ENCODE measurements around the gene TRMT61B.

TRMT61B gene

GRCh38 chr2:28810384-28811285, 59.5 kb downstream of the TRMT61B start, which contains the start of gene SPDYA:
TSS of gene SPDYA (plus strand) at chr2:28810834. CDS start at chr2:28816015, 5,181 bp downstream.
- peak within 1 kb of the TSS; percentile 66 for H3K4me3 ChIP-seq (ENCODE audit: low read length)
- peak; percentile 44 for DNase-seq (ENCODE audit: low read depth)
- no peak for TF ChIP-seq CTCF (conservative IDR thresholded peaks at IDR 0.05; ENCODE audit: low read length)

DNA sequence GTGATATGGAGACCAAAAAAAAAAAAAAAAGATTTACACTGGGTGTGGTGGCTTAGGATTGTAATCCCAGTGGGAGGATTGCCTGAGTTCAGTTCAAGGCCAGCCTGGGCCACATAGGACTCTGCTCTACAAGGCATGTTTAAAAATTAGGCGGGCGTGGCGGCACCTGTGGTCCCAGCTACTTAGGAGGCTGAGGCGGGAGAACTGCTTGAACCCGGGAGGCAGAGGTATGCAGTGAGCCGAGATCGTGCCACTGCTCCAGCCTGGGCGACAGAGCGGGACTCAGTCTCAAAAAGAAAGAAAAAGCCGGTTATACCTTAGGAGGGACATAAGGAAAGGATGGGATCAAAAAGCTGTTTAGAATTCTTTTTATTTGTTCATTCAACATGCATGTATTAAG, 60.2 kb downstream of the TRMT61B start:
- DNase-seq (ENCODE audit: low read depth): no peak
- H3K4me3 ChIP-seq (ENCODE audit: low read length): peak overlapping the region; percentile 66

GRCh38 chr2:28802975-28803429, 67.1 kb downstream of the TRMT61B start:
- no peak overlapping the region for H3K4me3 ChIP-seq (ENCODE audit: low read length)
- TF ChIP-seq CTCF (conservative IDR thresholded peaks at IDR 0.05; ENCODE audit: low read length): no peak
- DNase-seq (ENCODE audit: low read depth): peak; percentile 33

More for the DNA sequence above, 60.2 kb downstream of the TRMT61B start:
- TF ChIP-seq CTCF (conservative IDR thresholded peaks at IDR 0.05; ENCODE audit: low read length): no peak

- peak; percentile 13 for DNase-seq (ENCODE audit: low read depth)
Measured at GRCh38 chr2:28801726-28802125, 68.4 kb downstream of the TRMT61B start.

More at GRCh38 chr2:28801726-28802125, 68.4 kb downstream of the TRMT61B start:
- no peak overlapping the region for H3K4me3 ChIP-seq (ENCODE audit: low read length)
- no peak for TF ChIP-seq CTCF (conservative IDR thresholded peaks at IDR 0.05; ENCODE audit: low read length)

Measured in AG10803 (cell line).